CD4-positive, CD25-positive, alpha-beta regulatory T cell (primary cell): Measurements from ENCODE around the gene ESR1. TPM values are rescaled to one million over a fixed set of nuclear protein-coding genes. Genes with fewer than 3 reads are reported as not detected.
"Not testable (repeated sequence)": the region's sequence is repeated elsewhere in the genome, so short reads cannot be mapped to it uniquely, and the experiment has no call there.

Experiments
- ATAC-seq, 2 donors: fragments of 150-1000 bp; cut with Tn5 transposase; one replicate each; pipeline ENCODE4 v1.10.0; 2021; ENCODE audit warnings: low read depth in 2 of 2, moderate number of reproducible peaks in 2 of 2, moderate library complexity in 1 of 2
- DNase-seq, 3 donors: peaks; one replicate each; pipeline versions ENCODE4 v3.0.0 to v3.0.0-alpha.2; 2012 to 2022; ENCODE audit warnings: mixed read lengths in 1 of 3
- H3K27ac ChIP-seq: one replicate; pipeline ENCODE4 v1.7.0; 2013; ENCODE audit warnings: mild to moderate bottlenecking, low read length; ENCODE audit not compliant: insufficient read depth, poor library complexity, severe bottlenecking
- H3K27me3 ChIP-seq: one replicate; pipeline ENCODE4 v1.7.0; 2013; ENCODE audit warnings: low read length; ENCODE audit not compliant: control insufficient read depth, insufficient read depth
- H3K36me3 ChIP-seq: one replicate; pipeline ENCODE4 v1.7.0; 2013; ENCODE audit warnings: mild to moderate bottlenecking, low read length, moderate library complexity; ENCODE audit not compliant: control insufficient read depth, insufficient read depth
- H3K4me1 ChIP-seq: 2 replicates; pipeline ENCODE4 v1.7.0; 2013; ENCODE audit warnings: mild to moderate bottlenecking, low read length; ENCODE audit not compliant: insufficient read depth, control insufficient read depth, poor library complexity, severe bottlenecking
- H3K4me3 ChIP-seq: one replicate; pipeline ENCODE4 v1.7.0; 2013; ENCODE audit warnings: low read depth, mild to moderate bottlenecking, low read length, moderate library complexity
- H3K9me3 ChIP-seq, 2 experiments: 1 replicate in 1 of 2; 2 replicates in 1 of 2; pipeline ENCODE4 v1.7.0; 2013; ENCODE audit warnings: low read length in 2 of 2, mild to moderate bottlenecking in 1 of 2, moderate library complexity in 1 of 2; ENCODE audit not compliant: control insufficient read depth in 2 of 2
- H3K27ac Mint-ChIP-seq, 3 donors: one replicate each; pipeline ENCODE4 v1.8.0; 2020 to 2022; ENCODE audit warnings: mild to moderate bottlenecking in 3 of 3, mixed read lengths in 3 of 3, moderate library complexity in 2 of 3
- H3K27me3 Mint-ChIP-seq: one replicate; pipeline ENCODE4 v1.8.0; 2022; ENCODE audit warnings: mild to moderate bottlenecking, mixed read lengths
- H3K36me3 Mint-ChIP-seq: one replicate; pipeline ENCODE4 v1.8.0; 2020; ENCODE audit warnings: mixed read lengths
- H3K4me1 Mint-ChIP-seq, 4 donors: one replicate each; pipeline ENCODE4 v1.8.0; 2020 to 2022; ENCODE audit warnings: mixed read lengths in 4 of 4, mild to moderate bottlenecking in 1 of 4
- H3K4me3 Mint-ChIP-seq, 4 donors: one replicate each; pipeline ENCODE4 v1.8.0; 2020 to 2022; ENCODE audit warnings: mild to moderate bottlenecking in 4 of 4, mixed read lengths in 4 of 4, moderate library complexity in 3 of 4
- H3K9me3 Mint-ChIP-seq, 7 donors: one replicate each; pipeline ENCODE4 v1.8.0; 2020 to 2022; ENCODE audit warnings: mixed read lengths in 7 of 7, mild to moderate bottlenecking in 3 of 7, moderate library complexity in 2 of 7
- polyA plus RNA-seq, 4 donors: library from polyadenylated mRNA; unstranded; fragments of 300-500 nt; fragmentation: Illumina TruSeq; gene quantifications; one replicate each; pipeline ENCODE4 v1.2.3, GENCODE V29; 2021
- total RNA-seq: library from RNA; stranded (reverse); gene quantifications from one replicate; pipeline ENCODE4 v1.2.3, GENCODE V29; 2022

Gene ESR1
- total and polyA plus RNA-seq, 5 donors from 2014 or later = 0.18 to 4.7 (median 0.68) TPM

- Histone ChIP-seq H3K27ac (no peak overlapping the region), H3K36me3 (no peaks in the 10 kb centered on the region), H3K27me3 (no peaks in the 10 kb centered on the region), H3K4me3 (no peak overlapping the region), H3K9me3 (peaks cover 12 to 14% of the 10 kb centered on the region in 2 experiments), H3K4me1 (no peaks in the 10 kb centered on the region)
- ATAC-seq (no peak), DNase-seq (no peak)
- no peaks in the 10 kb centered on the region for H3K36me3 Mint-ChIP-seq
- H3K27me3 Mint-ChIP-seq = no peaks in the 10 kb centered on the region
- H3K9me3 Mint-ChIP-seq = peaks cover 0 to 26% (median 7%) of the 10 kb centered on the region in 7 donors
- H3K4me3 Mint-ChIP-seq = no peak overlapping the region
- no peak overlapping the region for H3K27ac Mint-ChIP-seq
- H3K4me1 Mint-ChIP-seq = no peaks in the 10 kb centered on the region
These were observed 264.4 kb downstream of the ESR1 start for GRCh38 chr6:152071843-152072242.

- not testable (repeated sequence) for H3K36me3 ChIP-seq, H3K4me1 Mint-ChIP-seq
These were observed 268.8 kb downstream of the ESR1 start for GRCh38 chr6:152076242-152076641.

GRCh38 chr6:152078001-152078400 lies 270.5 kb downstream of the ESR1 start:
- no peaks in the 10 kb centered on the region for H3K4me1 Mint-ChIP-seq
- Histone ChIP-seq H3K4me3 (no peak overlapping the region), H3K27me3 (no peaks in the 10 kb centered on the region), H3K36me3 (no peaks in the 10 kb centered on the region), H3K9me3 (peaks cover 13 to 19% of the 10 kb centered on the region in 2 experiments), H3K27ac (no peak overlapping the region), H3K4me1 (no peaks in the 10 kb centered on the region)
- H3K9me3 Mint-ChIP-seq = peaks cover 0 to 28% (median 18%) of the 10 kb centered on the region in 7 donors
- H3K4me3 Mint-ChIP-seq = no peak overlapping the region
- DNase-seq (no peak), ATAC-seq (no peak)
- no peak overlapping the region for H3K27ac Mint-ChIP-seq
- H3K27me3 Mint-ChIP-seq = peaks cover 4% of the 10 kb centered on the region
- H3K36me3 Mint-ChIP-seq = peaks cover 5% of the 10 kb centered on the region

More at GRCh38 chr6:152076242-152076641, 268.8 kb downstream of the ESR1 start:
- H3K27ac Mint-ChIP-seq, H3K27me3 Mint-ChIP-seq, ATAC-seq, H3K27ac ChIP-seq, H3K36me3 Mint-ChIP-seq, H3K4me3 ChIP-seq, DNase-seq, H3K27me3 ChIP-seq, H3K4me3 Mint-ChIP-seq, H3K4me1 ChIP-seq: not testable (repeated sequence)
- peaks cover 13 to 19% of the 10 kb centered on the region in 2 experiments for H3K9me3 ChIP-seq
- peaks cover 0 to 26% (median 12%) of the 10 kb centered on the region in 7 donors for H3K9me3 Mint-ChIP-seq

- DNase-seq = no peak
- H3K4me1 ChIP-seq = no peaks in the 10 kb centered on the region
- Mint-ChIP-seq H3K36me3 (peaks cover 5% of the 10 kb centered on the region), H3K4me3 (no peak overlapping the region), H3K4me1 (no peaks in the 10 kb centered on the region), H3K27ac (no peak overlapping the region), H3K9me3 (peaks cover 0 to 33% (median 19%) of the 10 kb centered on the region in 7 donors), H3K27me3 (peaks cover 4% of the 10 kb centered on the region)
- H3K36me3 ChIP-seq = no peaks in the 10 kb centered on the region
- no peak overlapping the region for H3K27ac ChIP-seq
- ATAC-seq = no peak
- peaks cover 13 to 19% of the 10 kb centered on the region in 2 experiments for H3K9me3 ChIP-seq
- no peaks in the 10 kb centered on the region for H3K27me3 ChIP-seq
- H3K4me3 ChIP-seq = no peak overlapping the region
These were observed 271.3 kb downstream of the ESR1 start for GRCh38 chr6:152078804-152079203.

GRCh38 chr6:152085451-152085921 lies 278.0 kb downstream of the ESR1 start:
- H3K36me3 ChIP-seq = no peaks in the 10 kb centered on the region
- no peak overlapping the region for H3K4me3 ChIP-seq
- ATAC-seq (no peak), DNase-seq (no peak)
- Mint-ChIP-seq H3K4me3 (no peak overlapping the region), H3K27ac (no peak overlapping the region), H3K4me1 (no peaks in the 10 kb centered on the region), H3K36me3 (peaks cover 5% of the 10 kb centered on the region), H3K27me3 (peaks cover 3% of the 10 kb centered on the region), H3K9me3 (peaks cover 0 to 10% (median 4%) of the 10 kb centered on the region in 7 donors)
- H3K27ac ChIP-seq = no peak overlapping the region
- no peaks in the 10 kb centered on the region for H3K9me3 ChIP-seq
- H3K4me1 ChIP-seq = no peaks in the 10 kb centered on the region
- H3K27me3 ChIP-seq = peaks cover 2% of the 10 kb centered on the region

- Histone ChIP-seq H3K9me3 (no peaks in the 10 kb centered on the region), H3K36me3 (no peaks in the 10 kb centered on the region), H3K27ac (no peak overlapping the region), H3K27me3 (peaks cover 2% of the 10 kb centered on the region), H3K4me1 (no peaks in the 10 kb centered on the region), H3K4me3 (no peak overlapping the region)
- Mint-ChIP-seq H3K4me3 (no peak overlapping the region), H3K27me3 (no peaks in the 10 kb centered on the region), H3K4me1 (no peaks in the 10 kb centered on the region), H3K27ac (no peak overlapping the region), H3K9me3 (peaks cover 0 to 7% (median 1%) of the 10 kb centered on the region in 7 donors), H3K36me3 (peaks cover under 1% of the 10 kb centered on the region)
- DNase-seq = no peak
- no peak for ATAC-seq
These were observed 278.9 kb downstream of the ESR1 start for GRCh38 chr6:152086223-152086873.

- no peak for DNase-seq
- Histone ChIP-seq H3K4me1 (no peaks in the 10 kb centered on the region), H3K36me3 (no peaks in the 10 kb centered on the region), H3K27me3 (peaks cover 2% of the 10 kb centered on the region), H3K27ac (no peak overlapping the region), H3K9me3 (no peaks in the 10 kb centered on the region), H3K4me3 (no peak overlapping the region)
- Mint-ChIP-seq H3K36me3 (no peaks in the 10 kb centered on the region), H3K4me1 (no peaks in the 10 kb centered on the region), H3K27ac (no peak overlapping the region), H3K9me3 (peaks cover 0 to 7% (median 1%) of the 10 kb centered on the region in 7 donors), H3K4me3 (no peak overlapping the region), H3K27me3 (no peaks in the 10 kb centered on the region)
- no peak for ATAC-seq
These were observed 279.6 kb downstream of the ESR1 start for GRCh38 chr6:152087096-152087495.

- ATAC-seq (no peak), DNase-seq (no peak)
- Mint-ChIP-seq H3K4me1 (no peaks in the 10 kb centered on the region), H3K9me3 (peaks cover 0 to 7% (median 1%) of the 10 kb centered on the region in 7 donors), H3K27ac (no peak overlapping the region), H3K4me3 (no peak overlapping the region), H3K27me3 (no peaks in the 10 kb centered on the region), H3K36me3 (no peaks in the 10 kb centered on the region)
- H3K36me3 ChIP-seq = no peaks in the 10 kb centered on the region
- H3K4me1 ChIP-seq = no peaks in the 10 kb centered on the region
- H3K4me3 ChIP-seq = no peak overlapping the region
- peaks cover 2% of the 10 kb centered on the region for H3K27me3 ChIP-seq
- no peak overlapping the region for H3K27ac ChIP-seq
- no peaks in the 10 kb centered on the region for H3K9me3 ChIP-seq
These were observed 280.2 kb downstream of the ESR1 start for GRCh38 chr6:152087701-152088100.
